T-cell (primary cell): ENCODE data around the gene TBCA. TPM values are rescaled to one million over a fixed set of nuclear protein-coding genes. Genes with fewer than 3 reads are reported as not detected.
"Not testable (repeated sequence)": the region's sequence is repeated elsewhere in the genome, so short reads cannot be mapped to it uniquely, and the experiment has no call there.

Experiments used
- ATAC-seq, 4 experiments: fragments of 200-7000 bp in 3 of 4; fragments of 150-1000 bp in 1 of 4; cut with Tn5 transposase; replicated peaks in 1 of 4; 1 replicate in 3 of 4; 2 replicates in 1 of 4; pipeline ENCODE4 v1.10.0; 2021; ENCODE audit warnings: moderate library complexity in 3 of 4, mild to moderate bottlenecking in 2 of 4, moderate number of reproducible peaks in 1 of 4
- CTCF ChIA-PET, 2 donors: fragments of 300-600 bp; sonication (Branson Sonifier 250); formaldehyde crosslinking; loops; one replicate each; lab custom pipeline; 2022; ENCODE audit warnings: antibody characterized with exemption in 2 of 2; lab: Charles Lee
- POLR2A ChIA-PET, 2 donors: fragments of 300-600 bp; sonication (Branson Sonifier 250); formaldehyde crosslinking; loops; one replicate each; lab custom pipeline; 2022; ENCODE audit warnings: antibody characterized with exemption in 2 of 2; lab: Charles Lee
- DNase-seq, 35 experiments: peaks; one replicate each; pipeline versions ENCODE4 v3.0.0 to v3.0.0-alpha.2; 2013 to 2023
- H3K27ac ChIP-seq: one replicate; pipeline ENCODE4 v1.5.1; 2013; ENCODE audit warnings: low read length
- H3K27me3 ChIP-seq, 2 experiments: replicated peaks in 1 of 2; 1 replicate in 1 of 2; 2 replicates in 1 of 2; pipeline versions ENCODE4 v1.6.1 to v1.7.0; 2013; ENCODE audit warnings: low read length in 1 of 2, mixed read lengths in 1 of 2; ENCODE audit not compliant: control insufficient read depth in 2 of 2, insufficient read depth in 2 of 2; ENCODE audit errors: extremely low read depth in 1 of 2
- H3K36me3 ChIP-seq, 2 donors: 1 replicate in 1 of 2; 2 replicates in 1 of 2; pipeline versions ENCODE4 v1.6.1 to v1.7.0; 2013; ENCODE audit warnings: low read length in 1 of 2; ENCODE audit not compliant: control insufficient read depth in 2 of 2, insufficient read depth in 1 of 2; ENCODE audit errors: extremely low read depth in 1 of 2
- H3K4me1 ChIP-seq, 2 experiments: 1 replicate in 1 of 2; 2 replicates in 1 of 2; pipeline versions ENCODE4 v1.6.1 to v1.7.0; 2013; ENCODE audit warnings: low read length in 2 of 2, mixed read lengths in 1 of 2; ENCODE audit not compliant: insufficient read depth in 2 of 2, control insufficient read depth in 1 of 2; ENCODE audit errors: extremely low read depth in 1 of 2
- H3K4me3 ChIP-seq, 2 donors: 1 replicate in 1 of 2; 2 replicates in 1 of 2; pipeline versions ENCODE4 v1.5.1 to v1.7.0; 2013; ENCODE audit warnings: mild to moderate bottlenecking in 2 of 2, low read length in 1 of 2, moderate library complexity in 1 of 2; ENCODE audit not compliant: control insufficient read depth in 1 of 2; ENCODE audit errors: extremely low read depth in 1 of 2
- H3K9me3 ChIP-seq: 2 replicates; pipeline ENCODE4 v1.7.0; 2013
- H3K27ac Mint-ChIP-seq, 2 donors: one replicate each; pipeline ENCODE4 v1.8.0; 2020 to 2021; ENCODE audit warnings: mild to moderate bottlenecking in 2 of 2, mixed read lengths in 2 of 2
- H3K27me3 Mint-ChIP-seq, 2 donors: one replicate each; pipeline ENCODE4 v1.8.0; 2021 to 2022; ENCODE audit warnings: mixed read lengths in 2 of 2
- H3K36me3 Mint-ChIP-seq: one replicate; pipeline ENCODE4 v1.8.0; 2021; ENCODE audit warnings: mixed read lengths
- H3K4me1 Mint-ChIP-seq, 3 donors: one replicate each; pipeline ENCODE4 v1.8.0; 2020 to 2022; ENCODE audit warnings: mixed read lengths in 3 of 3, mild to moderate bottlenecking in 1 of 3
- H3K4me3 Mint-ChIP-seq, 3 donors: one replicate each; pipeline ENCODE4 v1.8.0; 2020 to 2022; ENCODE audit warnings: mild to moderate bottlenecking in 3 of 3, mixed read lengths in 3 of 3, moderate library complexity in 3 of 3
- H3K9me3 Mint-ChIP-seq, 3 donors: one replicate each; pipeline ENCODE4 v1.8.0; 2020 to 2022; ENCODE audit warnings: mixed read lengths in 3 of 3
- WGBS: methylation state at CpG from one replicate; pipeline ENCODE4 v1.1.5; 2013; ENCODE audit warnings: missing lambda C conversion rate; ENCODE audit not compliant: insufficient coverage; 5-methylcytosine and 5-hydroxymethylcytosine counted together
- total RNA-seq, 35 experiments: library from RNA in 6 of 35; stranded (reverse) in 6 of 35; fragments of 120-200 nt in 1 of 35; gene quantifications; one replicate each; pipeline versions ENCODE4 v1.2.1 to v1.2.4 and lab custom pipeline; 2013 to 2026

Gene TBCA
- total RNA-seq, 5 donors from 2014 or later (not counting 1 experiment from before 2014, with no cell fraction given) = 81.5 to 114 (median 93.4) TPM

GRCh38 chr5:77718934-77719610 is 57.1 kb downstream of the TBCA start:
- Mint-ChIP-seq H3K9me3 (peaks cover 0 to 3% (median 0%) of the 10 kb centered on the region in 3 donors), H3K27ac (peak overlapping the region; percentile 69 to 86), H3K36me3 (peaks cover 7% of the 10 kb centered on the region), H3K4me1 (peaks cover 37 to 50% (median 39%) of the 10 kb centered on the region in 3 donors), H3K27me3 (no peaks in the 10 kb centered on the region), H3K4me3 (peak overlapping the region in 1 of 3 donors; percentile 44)
- no CpG with 5 or more reads among the region's 6 CpGs for WGBS
- peak in 3 of 4 experiments; percentile 27 to 55 (median 40) for ATAC-seq
- Histone ChIP-seq H3K9me3 (no peaks in the 10 kb centered on the region), H3K27me3 (no peaks in the 10 kb centered on the region), H3K27ac (no peak overlapping the region), H3K4me3 (no peak overlapping the region), H3K4me1 (no peaks in the 10 kb centered on the region), H3K36me3 (no peaks in the 10 kb centered on the region)
- POLR2A ChIA-PET = no interaction called here
- peak in 1 of 35 experiments; percentile 6 for DNase-seq
- CTCF ChIA-PET = no interaction called here

DNA sequence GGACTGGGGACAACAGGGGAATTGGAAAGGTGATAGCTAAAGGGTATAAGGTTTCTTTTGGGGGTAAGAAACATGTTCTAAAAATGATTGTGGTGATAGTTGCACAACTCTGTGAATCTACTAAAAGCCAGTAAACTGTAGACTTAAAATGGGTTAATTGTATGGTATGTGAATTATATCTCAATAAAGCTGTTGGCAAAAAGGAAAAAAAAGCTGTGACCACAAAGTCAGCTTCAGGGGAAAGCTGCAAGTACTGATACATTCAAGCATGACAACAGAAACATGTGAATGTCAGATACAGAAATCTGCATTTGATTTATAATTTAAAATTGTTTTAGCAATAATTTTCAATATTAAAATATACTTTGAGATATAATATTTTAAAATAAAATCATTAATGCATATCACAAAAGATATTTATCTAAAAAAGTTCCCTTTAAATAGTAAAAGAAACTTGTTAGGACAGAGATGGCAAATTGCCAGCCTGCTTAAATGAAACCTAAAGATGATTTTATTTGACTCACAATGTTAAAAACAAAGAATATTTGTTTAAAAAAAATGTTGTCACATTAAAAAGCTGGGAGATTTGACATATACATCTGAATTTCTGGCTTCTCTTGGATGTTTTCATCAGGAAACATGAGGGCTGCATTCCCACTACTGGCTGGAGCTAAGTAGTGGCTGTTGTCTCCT is 66.0 kb downstream of the TBCA start:
- Histone ChIP-seq H3K36me3 (peaks cover 0 to 27% of the 10 kb centered on the region in 2 donors), H3K9me3 (no peaks in the 10 kb centered on the region), H3K27me3 (no peaks in the 10 kb centered on the region), H3K4me1 (no peaks in the 10 kb centered on the region), H3K27ac (no peak overlapping the region), H3K4me3 (no peak overlapping the region)
- H3K27me3 Mint-ChIP-seq = no peaks in the 10 kb centered on the region
- no peaks in the 10 kb centered on the region for H3K9me3 Mint-ChIP-seq
- peaks cover 21% of the 10 kb centered on the region for H3K36me3 Mint-ChIP-seq
- DNase-seq (no peak), ATAC-seq (no peak)
- POLR2A ChIA-PET = no interaction called here
- peaks cover 6 to 13% (median 10%) of the 10 kb centered on the region in 3 donors for H3K4me1 Mint-ChIP-seq
- H3K4me3 Mint-ChIP-seq = no peak overlapping the region
- H3K27ac Mint-ChIP-seq = no peak overlapping the region
- CTCF ChIA-PET = interaction anchor here in 1 of 2 donors (0.5 kb wide), 1 partner anchor 275 kb away, joined by 3 read pairs; no protein-coding TSS in a partner anchor

DNA sequence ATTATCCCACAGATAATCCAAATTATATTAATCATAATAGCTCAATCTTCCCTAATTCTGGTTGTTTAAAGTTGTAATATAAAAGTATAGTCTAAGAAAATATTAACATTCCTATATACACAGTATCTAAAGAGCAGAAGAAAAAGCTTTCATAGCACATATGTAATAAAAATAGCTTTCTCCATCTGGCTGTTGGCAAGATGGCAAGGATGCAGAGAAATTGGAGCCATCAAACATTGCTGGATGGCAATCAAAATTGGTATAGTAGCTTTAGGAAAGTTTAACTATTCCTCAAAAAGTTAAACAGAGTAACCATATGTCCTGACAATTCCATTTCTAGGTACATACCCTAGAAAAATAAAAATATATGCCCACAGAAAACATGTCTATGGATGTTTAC is 66.8 kb downstream of the TBCA start:
- Histone ChIP-seq H3K27me3 (no peaks in the 10 kb centered on the region), H3K36me3 (peaks cover 0 to 32% of the 10 kb centered on the region in 2 donors), H3K4me3 (no peak overlapping the region), H3K4me1 (no peaks in the 10 kb centered on the region), H3K9me3 (no peaks in the 10 kb centered on the region), H3K27ac (no peak overlapping the region)
- CTCF ChIA-PET = interaction anchor here in 1 of 2 donors (0.6 to 0.7 kb wide), 2 partner anchors 28 to 684 kb away, joined by 3 read pairs; no protein-coding TSS in a partner anchor
- POLR2A ChIA-PET = no interaction called here
- Mint-ChIP-seq H3K27ac (no peak overlapping the region), H3K4me1 (peaks cover 6 to 10% (median 9%) of the 10 kb centered on the region in 3 donors), H3K36me3 (peaks cover 29% of the 10 kb centered on the region), H3K9me3 (no peaks in the 10 kb centered on the region), H3K27me3 (no peaks in the 10 kb centered on the region), H3K4me3 (no peak overlapping the region)
- ATAC-seq (no peak), DNase-seq (no peak)

DNA sequence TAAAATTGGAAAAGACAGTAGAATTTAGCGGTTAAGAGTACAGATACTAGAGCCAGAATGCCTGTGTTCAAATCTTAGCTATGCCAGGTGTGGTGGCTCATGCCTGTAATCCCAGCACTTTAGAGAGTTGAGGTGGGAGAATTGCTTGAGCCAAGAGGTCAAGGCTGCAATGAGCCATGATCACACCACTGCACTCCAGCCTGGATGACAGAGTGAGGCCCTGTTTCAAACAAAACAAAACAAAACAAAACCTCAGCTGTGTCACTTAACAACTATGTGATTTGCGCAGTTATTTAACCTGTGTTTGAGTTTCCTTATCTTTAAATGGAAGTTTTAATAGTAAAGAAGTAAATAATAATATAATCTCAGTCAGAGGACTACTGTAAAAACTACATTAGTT is 68.3 kb downstream of the TBCA start:
- ChIA-PET CTCF (no interaction called here), POLR2A (no interaction called here)
- WGBS = no CpG with 5 or more reads among the region's 2 CpGs

DNA sequence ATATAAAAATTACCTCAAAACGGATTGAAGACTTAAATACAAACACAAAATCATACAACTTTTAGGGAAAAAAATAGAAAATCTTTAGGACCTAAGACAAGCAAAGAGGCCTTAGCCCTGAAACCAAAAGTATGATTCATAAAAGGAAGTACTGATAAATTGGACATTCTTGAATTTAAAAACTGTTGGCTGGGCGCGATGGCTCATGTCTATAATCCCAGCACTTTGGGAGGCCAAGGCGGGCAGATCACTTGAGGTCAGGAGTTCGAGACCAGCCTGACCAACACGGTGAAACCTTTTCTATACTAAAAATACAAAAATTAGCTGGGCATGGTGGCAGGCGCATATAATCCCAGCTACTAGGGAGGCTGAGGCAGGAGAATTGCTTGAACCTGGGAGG is 76.6 kb downstream of the TBCA start:
- DNase-seq, H3K4me3 ChIP-seq, H3K27ac ChIP-seq, H3K4me1 ChIP-seq, H3K4me3 Mint-ChIP-seq, H3K9me3 ChIP-seq, H3K9me3 Mint-ChIP-seq, ATAC-seq, H3K27ac Mint-ChIP-seq, H3K27me3 Mint-ChIP-seq, H3K27me3 ChIP-seq: not testable (repeated sequence)
- H3K36me3 Mint-ChIP-seq = peaks cover 74% of the 10 kb centered on the region
- 90% methylated on average over 2 of the region's 7 CpGs for WGBS
- ChIA-PET POLR2A (interaction anchor here in 1 of 2 donors (0.6 kb wide), 2 partner anchors 25 to 156 kb away, joined by 4 to 5 read pairs; no protein-coding TSS in a partner anchor), CTCF (interaction anchor here (0.7 kb wide), 3 partner anchors 341 to 816 kb away, joined by 4 to 7 read pairs (median 5); no protein-coding TSS in a partner anchor)
- peaks cover 20 to 32% (median 28%) of the 10 kb centered on the region in 3 donors for H3K4me1 Mint-ChIP-seq
- peaks cover 5 to 16% of the 10 kb centered on the region in 2 donors for H3K36me3 ChIP-seq

More for the DNA sequence above, 68.3 kb downstream of the TBCA start:
- Mint-ChIP-seq H3K27me3 (no peaks in the 10 kb centered on the region), H3K9me3 (no peaks in the 10 kb centered on the region), H3K4me3 (no peak overlapping the region), H3K27ac (no peak overlapping the region), H3K4me1 (peaks cover 6 to 10% (median 9%) of the 10 kb centered on the region in 3 donors), H3K36me3 (peaks cover 40% of the 10 kb centered on the region)
- peaks cover 5 to 42% of the 10 kb centered on the region in 2 donors for H3K36me3 ChIP-seq
- H3K27me3 ChIP-seq = no peaks in the 10 kb centered on the region
- H3K4me3 ChIP-seq = no peak overlapping the region
- no peaks in the 10 kb centered on the region for H3K9me3 ChIP-seq
- H3K4me1 ChIP-seq = no peaks in the 10 kb centered on the region
- ATAC-seq (no peak), DNase-seq (no peak)
- H3K27ac ChIP-seq = no peak overlapping the region

DNA sequence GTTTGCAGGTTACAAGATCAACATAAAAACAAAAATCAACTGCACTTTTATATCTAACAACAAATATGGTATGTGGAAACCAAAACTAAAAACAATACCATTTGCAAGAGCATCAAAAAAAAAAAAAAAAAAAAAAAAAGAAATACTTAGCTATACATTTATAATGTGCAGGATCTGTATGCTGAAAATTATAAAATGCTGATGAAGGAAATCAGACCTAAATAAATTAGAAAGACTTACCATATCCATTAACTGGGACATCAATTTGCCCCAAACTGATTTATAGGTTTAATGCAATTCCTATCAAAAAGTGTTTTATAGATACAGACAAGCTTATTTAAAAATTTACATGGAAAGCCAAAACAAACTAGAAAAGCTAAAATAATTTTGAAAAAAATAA is 77.2 kb downstream of the TBCA start:
- POLR2A ChIA-PET = interaction anchor here in 1 of 2 donors (0.6 kb wide), 2 partner anchors 26 to 155 kb away, joined by 4 to 5 read pairs; no protein-coding TSS in a partner anchor
- H3K4me3 Mint-ChIP-seq = no peak overlapping the region

More for the DNA sequence above, 77.2 kb downstream of the TBCA start:
- no peaks in the 10 kb centered on the region for H3K4me1 ChIP-seq
- ATAC-seq (no peak), DNase-seq (no peak)
- peaks cover 71% of the 10 kb centered on the region for H3K36me3 Mint-ChIP-seq
- H3K36me3 ChIP-seq = peaks cover 5 to 10% of the 10 kb centered on the region in 2 donors
- H3K27me3 ChIP-seq = no peaks in the 10 kb centered on the region
- H3K27me3 Mint-ChIP-seq = no peaks in the 10 kb centered on the region
- H3K9me3 Mint-ChIP-seq = no peaks in the 10 kb centered on the region
- no peak overlapping the region for H3K27ac Mint-ChIP-seq
- H3K9me3 ChIP-seq = no peaks in the 10 kb centered on the region
- no peak overlapping the region for H3K27ac ChIP-seq
- CTCF ChIA-PET = interaction anchor here (0.7 kb wide), 2 partner anchors 341 to 817 kb away, joined by 4 to 5 read pairs; no protein-coding TSS in a partner anchor
- peaks cover 20 to 36% (median 31%) of the 10 kb centered on the region in 3 donors for H3K4me1 Mint-ChIP-seq
- H3K4me3 ChIP-seq = no peak overlapping the region
